ENCODE measurements around the gene ORAI1.

Gene ORAI1

GRCh38 chr12:121626087-121626852 is at the start of gene ORAI1:
Gene ORAI1 (plus strand): TSS chr12:121626530.
- peaks cover 7% of the 10 kb centered on the region; the same call in 1 of the 2 replicates for H3K36me3 ChIP-seq (ENCODE audit: insufficient read depth, low read depth, low read length)
- H3K27me3 ChIP-seq (ENCODE audit: insufficient read depth, low read length): no peaks in the 10 kb centered on the region
- H3K27ac ChIP-seq (ENCODE audit: low read length): peak within 1 kb of the TSS; percentile 80
- H3K9me3 ChIP-seq (ENCODE audit: insufficient read depth, low read depth, low read length): no peaks in the 10 kb centered on the region
- H3K4me1 ChIP-seq (ENCODE audit: insufficient read depth, low read length): peaks cover 20% of the 10 kb centered on the region; the same call in 1 of the 2 replicates
- H3K4me3 ChIP-seq (ENCODE audit: low read length): peak within 1 kb of the TSS; percentile 92
- H3K9ac ChIP-seq (ENCODE audit: low read depth, low read length): peak within 1 kb of the TSS; percentile 76; the same call in 1 of the 2 replicates

DNA sequence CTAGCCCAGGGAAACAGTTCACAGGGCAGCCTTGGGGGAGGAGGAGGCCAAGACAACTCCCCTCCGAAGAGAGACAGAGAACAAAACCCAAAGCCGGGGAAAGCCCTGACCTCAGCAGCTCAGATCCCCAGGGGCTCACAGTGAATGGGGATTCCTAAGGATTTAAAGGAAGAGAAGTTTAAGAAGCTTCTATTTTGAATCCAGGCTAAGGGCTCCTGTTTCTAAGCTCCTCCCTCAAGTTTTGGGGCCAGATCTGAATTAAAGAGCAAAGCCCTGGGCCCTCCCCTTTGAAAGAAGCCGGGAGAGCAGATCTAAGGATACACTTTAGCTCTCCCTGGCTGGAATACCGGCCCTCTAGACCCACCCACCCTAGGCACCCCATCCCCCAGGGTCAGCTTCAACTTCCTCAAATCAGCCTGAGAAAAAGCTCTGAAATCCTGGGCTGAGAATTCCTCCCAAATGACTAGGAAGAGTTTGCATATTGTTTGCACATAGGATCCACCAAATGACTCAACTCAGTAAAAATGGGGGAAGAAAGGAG is 49.4 kb upstream of the ORAI1 start:
- Histone ChIP-seq H3K27me3 (ENCODE audit: insufficient read depth, low read length) (no peaks in the 10 kb centered on the region), H3K4me1 (ENCODE audit: insufficient read depth, low read length) (peaks cover 19% of the 10 kb centered on the region), H3K9ac (ENCODE audit: low read depth, low read length) (peak overlapping the region; percentile 96), H3K4me3 (ENCODE audit: low read length) (peak overlapping the region; percentile 90), H3K27ac (ENCODE audit: low read length) (peak overlapping the region; percentile 93), H3K9me3 (ENCODE audit: insufficient read depth, low read depth, low read length) (no peaks in the 10 kb centered on the region), H3K36me3 (ENCODE audit: insufficient read depth, low read depth, low read length) (peaks cover 40% of the 10 kb centered on the region)

GRCh38 chr12:121577443-121578180 is 48.7 kb upstream of the ORAI1 start:
- Histone ChIP-seq H3K9ac (ENCODE audit: low read depth, low read length) (peak overlapping the region; percentile 96), H3K4me3 (ENCODE audit: low read length) (peak overlapping the region; percentile 90), H3K27me3 (ENCODE audit: insufficient read depth, low read length) (no peaks in the 10 kb centered on the region), H3K36me3 (ENCODE audit: insufficient read depth, low read depth, low read length) (peaks cover 33% of the 10 kb centered on the region), H3K4me1 (ENCODE audit: insufficient read depth, low read length) (peaks cover 19% of the 10 kb centered on the region), H3K9me3 (ENCODE audit: insufficient read depth, low read depth, low read length) (no peaks in the 10 kb centered on the region), H3K27ac (ENCODE audit: low read length) (peak overlapping the region; percentile 71)

DNA sequence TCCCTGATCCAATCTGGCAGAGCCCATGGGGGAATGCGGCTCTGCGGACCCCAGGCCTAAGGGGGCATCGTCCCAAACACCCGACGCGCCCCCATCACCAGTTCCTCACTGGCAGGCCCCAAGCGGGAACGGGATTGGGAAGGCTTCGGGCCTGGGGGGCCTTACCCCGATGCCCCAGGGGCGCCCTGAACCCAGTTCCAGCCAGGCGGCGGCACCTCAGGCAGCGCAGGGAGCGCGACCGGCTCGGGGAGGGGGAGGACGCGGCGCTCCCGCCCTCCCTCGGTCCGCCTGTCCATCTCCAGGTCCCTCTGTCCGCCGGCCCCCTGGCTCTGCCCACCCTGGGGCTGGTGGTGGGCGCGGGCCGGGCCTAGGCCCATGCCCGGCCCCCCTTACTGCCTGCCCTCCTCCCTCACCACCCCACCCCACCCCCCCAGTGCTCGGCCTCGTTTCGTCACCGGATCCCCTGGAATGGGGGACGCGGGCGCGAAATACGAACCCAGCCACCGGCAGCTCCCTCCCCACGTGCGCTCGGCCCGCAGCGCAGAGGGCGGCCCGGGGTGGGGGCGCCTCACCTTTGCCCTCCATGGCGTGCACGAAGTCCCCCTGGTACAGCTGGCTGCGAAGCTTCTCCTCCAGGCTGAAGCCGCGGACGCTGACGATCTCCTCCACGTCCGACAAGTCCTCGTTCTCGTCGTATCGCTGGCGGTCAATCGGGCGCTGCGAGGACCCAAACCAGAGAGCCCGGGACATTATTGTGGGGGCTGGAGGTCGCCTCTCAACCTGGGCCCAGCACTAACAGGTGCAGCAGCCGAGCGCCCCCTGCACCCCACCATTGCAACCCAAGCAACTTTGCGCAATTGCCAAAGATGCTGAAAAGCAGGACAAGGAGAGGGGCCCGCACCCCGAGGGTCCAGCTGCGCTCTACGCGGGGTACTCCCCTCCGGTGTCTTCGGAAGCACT is 47.8 kb upstream of the ORAI1 start:
- Histone ChIP-seq H3K9me3 (ENCODE audit: insufficient read depth, low read depth, low read length) (no peaks in the 10 kb centered on the region), H3K27me3 (ENCODE audit: insufficient read depth, low read length) (no peaks in the 10 kb centered on the region), H3K4me1 (ENCODE audit: insufficient read depth, low read length) (peaks cover 26% of the 10 kb centered on the region), H3K4me3 (ENCODE audit: low read length) (peak overlapping the region; percentile 90), H3K9ac (ENCODE audit: low read depth, low read length) (peak overlapping the region; percentile 96), H3K27ac (ENCODE audit: low read length) (peak overlapping the region; percentile 71), H3K36me3 (ENCODE audit: insufficient read depth, low read depth, low read length) (peaks cover 27% of the 10 kb centered on the region)

GRCh38 chr12:121579190-121579791 is 47.0 kb upstream of the ORAI1 start:
- Histone ChIP-seq H3K9ac (ENCODE audit: low read depth, low read length) (peak overlapping the region; percentile 96), H3K9me3 (ENCODE audit: insufficient read depth, low read depth, low read length) (no peaks in the 10 kb centered on the region), H3K27me3 (ENCODE audit: insufficient read depth, low read length) (no peaks in the 10 kb centered on the region), H3K4me3 (ENCODE audit: low read length) (peak overlapping the region; percentile 90), H3K36me3 (ENCODE audit: insufficient read depth, low read depth, low read length) (peaks cover 19% of the 10 kb centered on the region), H3K4me1 (ENCODE audit: insufficient read depth, low read length) (peaks cover 32% of the 10 kb centered on the region), H3K27ac (ENCODE audit: low read length) (peak overlapping the region; percentile 80)

GRCh38 chr12:121579981-121580868 is 46.1 kb upstream of the ORAI1 start:
- Histone ChIP-seq H3K27ac (ENCODE audit: low read length) (peak overlapping the region; percentile 80), H3K4me1 (ENCODE audit: insufficient read depth, low read length) (peaks cover 30% of the 10 kb centered on the region), H3K36me3 (ENCODE audit: insufficient read depth, low read depth, low read length) (peaks cover 10% of the 10 kb centered on the region), H3K9ac (ENCODE audit: low read depth, low read length) (peak overlapping the region; percentile 96), H3K27me3 (ENCODE audit: insufficient read depth, low read length) (no peaks in the 10 kb centered on the region), H3K4me3 (ENCODE audit: low read length) (peak overlapping the region; percentile 90), H3K9me3 (ENCODE audit: insufficient read depth, low read depth, low read length) (no peaks in the 10 kb centered on the region)

GRCh38 chr12:121580959-121581685 is 45.2 kb upstream of the ORAI1 start, which contains the start of gene KDM2B:
Gene KDM2B (minus strand): TSS chr12:121581023. CDS start chr12:121580911, 112 bp downstream.
- peak within 1 kb of the TSS; percentile 96 for H3K9ac ChIP-seq (ENCODE audit: low read depth, low read length)
- peak within 1 kb of the TSS; percentile 80 for H3K27ac ChIP-seq (ENCODE audit: low read length)
- H3K4me1 ChIP-seq (ENCODE audit: insufficient read depth, low read length): peaks cover 21% of the 10 kb centered on the region

GRCh38 chr12:121581686-121582429 is 44.5 kb upstream of the ORAI1 start:
- Histone ChIP-seq H3K27me3 (ENCODE audit: insufficient read depth, low read length) (no peaks in the 10 kb centered on the region), H3K4me1 (ENCODE audit: insufficient read depth, low read length) (peaks cover 15% of the 10 kb centered on the region), H3K9me3 (ENCODE audit: insufficient read depth, low read depth, low read length) (no peaks in the 10 kb centered on the region), H3K36me3 (ENCODE audit: insufficient read depth, low read depth, low read length) (no peaks in the 10 kb centered on the region), H3K4me3 (ENCODE audit: low read length) (peak overlapping the region; percentile 90), H3K27ac (ENCODE audit: low read length) (peak overlapping the region; percentile 80), H3K9ac (ENCODE audit: low read depth, low read length) (peak overlapping the region; percentile 87)

More at GRCh38 chr12:121580959-121581685, 45.2 kb upstream of the ORAI1 start, which contains the start of gene KDM2B:
- Histone ChIP-seq H3K9me3 (ENCODE audit: insufficient read depth, low read depth, low read length) (no peaks in the 10 kb centered on the region), H3K36me3 (ENCODE audit: insufficient read depth, low read depth, low read length) (peaks cover under 1% of the 10 kb centered on the region; the same call in 1 of the 2 replicates), H3K4me3 (ENCODE audit: low read length) (peak within 1 kb of the TSS; percentile 90), H3K27me3 (ENCODE audit: insufficient read depth, low read length) (no peaks in the 10 kb centered on the region)
